Panc1 (cell line): Measurements from ENCODE around the gene EOMES. TPM values are rescaled to one million over a fixed set of nuclear protein-coding genes. Genes with fewer than 3 reads are reported as not detected.

Experiments
- ATAC-seq: fragments of 200-7000 bp; cut with Tn5 transposase; 2 replicates; pipeline ENCODE4 v1.9.1; 2020; ENCODE audit warnings: mild to moderate bottlenecking, moderate library complexity
- BruUV-seq: library from RNA; stranded (reverse); fragments of 400-500 nt; replicated peaks from 2 replicates; lab custom pipeline; 2021; lab: Mats Ljungman, UMichigan
- CTCF ChIA-PET: fragments of 300-600 bp; sonication (Branson Sonifier 250); formaldehyde crosslinking; loops from one replicate; lab custom pipeline; 2022; ENCODE audit warnings: antibody characterized with exemption; lab: Charles Lee
- POLR2A ChIA-PET: fragments of 300-600 bp; sonication (Branson Sonifier 250); formaldehyde crosslinking; loops from one replicate; lab custom pipeline; 2022; ENCODE audit warnings: antibody characterized with exemption; lab: Charles Lee
- DNase-seq: peaks from one replicate; pipeline ENCODE4 v3.0.0-alpha.2; 2010; ENCODE audit warnings: low read depth, low spot score
- H3K27ac ChIP-seq: 2 replicates; pipeline ENCODE4 v1.5.1; 2011; ENCODE audit warnings: mild to moderate bottlenecking, low read length, inconsistent platforms
- H3K27me3 ChIP-seq: fragments of 200-500 bp; sonication (Bioruptor generic); 2 replicates; pipeline ENCODE4 v1.6.0; 2014; ENCODE audit warnings: low read length, inconsistent platforms; ENCODE audit not compliant: control insufficient read depth, insufficient read depth
- H3K36me3 ChIP-seq: fragments of 200-500 bp; sonication (Bioruptor generic); 2 replicates; pipeline ENCODE4 v1.5.1; 2014; ENCODE audit warnings: inconsistent platforms, mild to moderate bottlenecking, low read length, moderate library complexity; ENCODE audit not compliant: control insufficient read depth, insufficient read depth
- H3K4me1 ChIP-seq: 2 replicates; pipeline ENCODE4 v1.5.1; 2011; ENCODE audit warnings: inconsistent platforms, mild to moderate bottlenecking, low read length, moderate library complexity; ENCODE audit not compliant: control insufficient read depth, insufficient read depth
- H3K4me3 ChIP-seq, 2 experiments: 2 replicates each; pipeline ENCODE4 v1.5.1; 2011 to 2012; ENCODE audit warnings: low read depth in 2 of 2, low read length in 2 of 2, mild to moderate bottlenecking in 2 of 2, inconsistent platforms in 1 of 2, moderate library complexity in 1 of 2
- H3K9me3 ChIP-seq: fragments of 200-500 bp; sonication (Bioruptor generic); 2 replicates; pipeline ENCODE4 v1.5.1; 2014; ENCODE audit warnings: low read depth, mild to moderate bottlenecking, inconsistent platforms, low read length, moderate library complexity; ENCODE audit not compliant: control insufficient read depth, insufficient read depth
- POLR2AphosphoS5 ChIP-seq: IDR thresholded peaks from 2 replicates; pipeline ENCODE4 v1.6.1; 2012; ENCODE audit warnings: mild to moderate bottlenecking, low read depth, low read length, moderate library complexity
- REST ChIP-seq, 2 experiments: IDR thresholded peaks; 2 replicates each; pipeline ENCODE4 v1.6.1; 2011 to 2012; ENCODE audit warnings: low read depth in 2 of 2, control low read depth in 1 of 2, low read length in 1 of 2, mild to moderate bottlenecking in 1 of 2, moderate library complexity in 1 of 2; ENCODE audit not compliant: insufficient read depth in 1 of 2
- SIN3A ChIP-seq: IDR thresholded peaks from 2 replicates; pipeline ENCODE4 v1.6.1; 2012; ENCODE audit warnings: low read depth, mild to moderate bottlenecking, low read length, moderate library complexity, borderline replicate concordance; ENCODE audit not compliant: insufficient read depth
- TCF7L2 ChIP-seq: IDR thresholded peaks from 2 replicates; pipeline ENCODE4 v1.6.1; 2011; ENCODE audit warnings: mild to moderate bottlenecking, low read depth, low read length, inconsistent platforms
- in situ Hi-C: cut with HindIII; loops from 2 replicates; pipeline ENCODE4 v1.10.0; 2016; ENCODE audit warnings: low sequenced_read_pairs, low pct_unique_long_range_greater_than_20kb
- intact Hi-C: fragments of 100-400 bp; cut with micrococcal nuclease; formaldehyde crosslinking; loops from one replicate; pipeline ENCODE4 v1.10.0; 2022; ENCODE audit not compliant: unreplicated experiment
- total RNA-seq: library from RNA; stranded (reverse); gene quantifications from one replicate; pipeline ENCODE4 v1.2.1, GENCODE V29; 2021; ENCODE audit not compliant: unreplicated experiment
- TF ChIP-seq, protein P1 (sequence below): fragments of 450-650 bp; IDR thresholded peaks from 2 replicates; pipeline ENCODE4 v1.5.1; 2017; ENCODE audit warnings: mild to moderate bottlenecking

EOMES gene
- total RNA-seq, 1 experiment from 2014 or later = 2.5 TPM

DNA sequence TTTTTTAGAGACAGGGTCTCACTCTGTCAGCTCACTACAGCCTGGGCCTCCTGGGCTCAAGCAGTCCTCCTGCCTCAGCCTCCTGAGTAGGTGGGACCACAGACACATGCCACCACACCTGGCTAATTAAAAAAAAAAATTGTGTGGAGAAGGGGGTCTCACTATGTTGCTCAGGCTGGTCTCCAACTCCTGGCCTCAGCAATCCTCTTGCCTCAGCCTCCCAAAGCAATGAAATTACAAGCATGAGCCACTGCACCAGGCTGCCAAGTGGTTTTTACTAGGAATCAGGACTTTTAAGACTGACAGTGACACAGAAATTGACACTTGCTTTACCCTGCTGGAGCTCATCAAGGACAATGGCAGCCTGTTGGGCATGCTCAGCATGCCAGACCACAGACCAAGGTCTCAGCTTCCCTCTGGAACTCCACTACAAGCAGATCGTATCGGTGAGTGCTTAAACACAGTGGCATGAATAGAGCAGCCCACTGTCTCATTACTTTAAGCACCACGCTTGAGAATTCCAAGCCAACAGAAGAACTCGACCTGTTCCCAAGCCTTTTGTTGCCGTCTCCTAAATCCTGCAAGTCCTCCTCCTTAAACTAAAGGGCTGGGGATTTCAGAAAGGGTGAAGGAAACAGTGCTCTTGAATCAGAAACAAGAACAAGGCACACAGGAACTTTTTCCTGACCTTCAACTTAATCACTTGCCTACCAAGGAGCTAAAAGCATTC, 41.4 kb downstream of the EOMES start:
- Histone ChIP-seq H3K36me3 (no peaks in the 10 kb centered on the region), H3K9me3 (no peaks in the 10 kb centered on the region), H3K27me3 (no peaks in the 10 kb centered on the region), H3K27ac (peak overlapping the region; percentile 94), H3K4me3 (no peak overlapping the region), H3K4me1 (peaks cover 19% of the 10 kb centered on the region)
- ChIA-PET CTCF (interaction anchor here (0.6 to 1.0 kb wide), 5 partner anchors 53 to 1753 kb away, joined by 3 to 11 read pairs (median 4); no protein-coding TSS in a partner anchor), POLR2A (no interaction called here)
- DNase-seq (no peak), ATAC-seq (peak; percentile 39)
- in situ Hi-C loops (no loop called here), intact Hi-C loops (loop anchor here (5.0 to 10.0 kb wide), 2 partner anchors 146 to 198 kb away; partner anchors contain the start of gene SLC4A7)
- TF ChIP-seq POLR2AphosphoS5 (no peak), TCF7L2 (no peak), REST (IDR thresholded peaks at IDR 0.05; ENCODE audit: insufficient read depth in 1 of 2, low read depth in 2 of 2, low read length in 1 of 2) (no peak), SIN3A (no peak)
- TF ChIP-seq, protein P1, sequence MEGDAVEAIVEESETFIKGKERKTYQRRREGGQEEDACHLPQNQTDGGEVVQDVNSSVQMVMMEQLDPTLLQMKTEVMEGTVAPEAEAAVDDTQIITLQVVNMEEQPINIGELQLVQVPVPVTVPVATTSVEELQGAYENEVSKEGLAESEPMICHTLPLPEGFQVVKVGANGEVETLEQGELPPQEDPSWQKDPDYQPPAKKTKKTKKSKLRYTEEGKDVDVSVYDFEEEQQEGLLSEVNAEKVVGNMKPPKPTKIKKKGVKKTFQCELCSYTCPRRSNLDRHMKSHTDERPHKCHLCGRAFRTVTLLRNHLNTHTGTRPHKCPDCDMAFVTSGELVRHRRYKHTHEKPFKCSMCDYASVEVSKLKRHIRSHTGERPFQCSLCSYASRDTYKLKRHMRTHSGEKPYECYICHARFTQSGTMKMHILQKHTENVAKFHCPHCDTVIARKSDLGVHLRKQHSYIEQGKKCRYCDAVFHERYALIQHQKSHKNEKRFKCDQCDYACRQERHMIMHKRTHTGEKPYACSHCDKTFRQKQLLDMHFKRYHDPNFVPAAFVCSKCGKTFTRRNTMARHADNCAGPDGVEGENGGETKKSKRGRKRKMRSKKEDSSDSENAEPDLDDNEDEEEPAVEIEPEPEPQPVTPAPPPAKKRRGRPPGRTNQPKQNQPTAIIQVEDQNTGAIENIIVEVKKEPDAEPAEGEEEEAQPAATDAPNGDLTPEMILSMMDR = no peak
- no TSS peak for BruUV-seq

- ATAC-seq (0 out of 2 replicates have a peak, but pooled peaks have one; percentile 11), DNase-seq (no peak)
- in situ Hi-C loops = no loop called here
- Histone ChIP-seq H3K36me3 (no peaks in the 10 kb centered on the region), H3K27me3 (no peaks in the 10 kb centered on the region), H3K4me3 (no peak overlapping the region), H3K4me1 (peaks cover 19% of the 10 kb centered on the region), H3K9me3 (no peaks in the 10 kb centered on the region), H3K27ac (peak overlapping the region; percentile 94)
- no TSS peak for BruUV-seq
- TF ChIP-seq TCF7L2 = no peak
- no peak for TF ChIP-seq REST (IDR thresholded peaks at IDR 0.05; ENCODE audit: insufficient read depth in 1 of 2, low read depth in 2 of 2, low read length in 1 of 2)
- no peak for TF ChIP-seq POLR2AphosphoS5
- no peak for TF ChIP-seq SIN3A
- TF ChIP-seq, protein P1 = no peak
- ChIA-PET CTCF (no interaction called here), POLR2A (no interaction called here)
- intact Hi-C loops = loop anchor here (5.0 to 10.0 kb wide), 2 partner anchors 145 to 197 kb away; partner anchors contain the start of gene SLC4A7
Measured at GRCh38 chr3:27679691-27680090, 42.4 kb downstream of the EOMES start.
